ENCODE results near the gene GNG7.

GNG7 gene

DNA sequence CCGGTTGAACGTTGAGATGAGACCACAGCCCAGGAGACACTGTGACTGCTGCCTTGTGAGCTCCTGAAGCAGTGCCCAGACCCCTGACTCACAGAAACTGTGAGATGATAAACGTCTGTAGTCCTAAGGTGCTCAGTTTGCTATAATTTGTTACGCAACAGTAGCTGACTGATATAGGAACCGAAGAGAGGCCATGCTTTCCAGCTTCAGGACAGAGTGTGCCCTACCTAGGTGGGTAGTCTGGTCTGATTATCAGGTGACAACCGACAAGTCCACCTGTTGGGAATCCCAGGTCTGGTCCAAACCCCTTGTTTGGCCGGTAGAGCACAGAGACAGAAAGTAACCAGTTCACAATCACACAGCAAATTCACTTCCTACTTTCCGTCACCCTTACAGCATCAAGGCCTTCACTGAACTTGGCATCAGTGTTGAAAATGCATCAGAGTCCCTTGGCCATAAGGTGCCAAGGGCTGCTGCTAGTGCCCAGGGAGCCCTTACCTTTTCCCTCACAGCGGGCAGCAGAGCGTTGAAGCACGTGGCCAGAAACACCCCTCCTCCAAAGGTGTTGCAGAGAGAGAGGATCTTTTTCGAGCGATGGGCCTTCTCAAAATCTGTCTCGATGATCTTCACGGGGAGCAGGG, 34.2 kb upstream of the GNG7 start:
- no peak overlapping the region for H3K9ac ChIP-seq (ENCODE audit: low read length)
- H3K27me3 ChIP-seq (ENCODE audit: low read depth, low read length) = no peaks in the 10 kb centered on the region
- TF ChIP-seq CTCF (IDR thresholded peaks at IDR 0.05; ENCODE audit: low read depth, low read length) (no peak), EZH2phosphoT487 (IDR thresholded peaks at IDR 0.05; ENCODE audit: low read depth) (no peak)
- no peak overlapping the region for H3K4me3 ChIP-seq (ENCODE audit: low read length)
- H3K9me3 ChIP-seq (ENCODE audit: insufficient read depth, low read length) = peaks cover 5% of the 10 kb centered on the region
- no peaks in the 10 kb centered on the region; the same call in 1 of the 2 replicates for H4K20me1 ChIP-seq (ENCODE audit: insufficient read depth, low read length)
- no peak overlapping the region for H2AFZ ChIP-seq (ENCODE audit: low read depth, low read length)
- H3K79me2 ChIP-seq (ENCODE audit: low read length) = peaks cover 22% of the 10 kb centered on the region
- H3K36me3 ChIP-seq (replicated peaks; ENCODE audit: low read depth, low read length) = peaks cover 25% of the 10 kb centered on the region
- H3K27ac ChIP-seq (ENCODE audit: low read length) = no peak overlapping the region
- no peaks in the 10 kb centered on the region for H3K4me1 ChIP-seq (ENCODE audit: low read length)
- no peak overlapping the region for H3K4me2 ChIP-seq (ENCODE audit: low read length)

GRCh38 chr19:2735374-2735773, 32.9 kb upstream of the GNG7 start:
- H3K4me3 ChIP-seq (ENCODE audit: low read length) = no peak overlapping the region
- peaks cover 22% of the 10 kb centered on the region for H3K79me2 ChIP-seq (ENCODE audit: low read length)
- TF ChIP-seq EZH2phosphoT487 (IDR thresholded peaks at IDR 0.05; ENCODE audit: low read depth) (no peak), CTCF (IDR thresholded peaks at IDR 0.05; ENCODE audit: low read depth, low read length) (no peak)
- no peak overlapping the region for H2AFZ ChIP-seq (ENCODE audit: low read depth, low read length)
- no peak overlapping the region for H3K9ac ChIP-seq (ENCODE audit: low read length)
- H3K27ac ChIP-seq (ENCODE audit: low read length) = no peak overlapping the region
- H3K27me3 ChIP-seq (ENCODE audit: low read depth, low read length) = no peaks in the 10 kb centered on the region
- peaks cover 25% of the 10 kb centered on the region for H3K36me3 ChIP-seq (replicated peaks; ENCODE audit: low read depth, low read length)
- H4K20me1 ChIP-seq (ENCODE audit: insufficient read depth, low read length) = no peaks in the 10 kb centered on the region; the same call in 1 of the 2 replicates
- H3K4me1 ChIP-seq (ENCODE audit: low read length) = no peaks in the 10 kb centered on the region
- peaks cover 5% of the 10 kb centered on the region for H3K9me3 ChIP-seq (ENCODE audit: insufficient read depth, low read length)
- no peak overlapping the region for H3K4me2 ChIP-seq (ENCODE audit: low read length)

DNA sequence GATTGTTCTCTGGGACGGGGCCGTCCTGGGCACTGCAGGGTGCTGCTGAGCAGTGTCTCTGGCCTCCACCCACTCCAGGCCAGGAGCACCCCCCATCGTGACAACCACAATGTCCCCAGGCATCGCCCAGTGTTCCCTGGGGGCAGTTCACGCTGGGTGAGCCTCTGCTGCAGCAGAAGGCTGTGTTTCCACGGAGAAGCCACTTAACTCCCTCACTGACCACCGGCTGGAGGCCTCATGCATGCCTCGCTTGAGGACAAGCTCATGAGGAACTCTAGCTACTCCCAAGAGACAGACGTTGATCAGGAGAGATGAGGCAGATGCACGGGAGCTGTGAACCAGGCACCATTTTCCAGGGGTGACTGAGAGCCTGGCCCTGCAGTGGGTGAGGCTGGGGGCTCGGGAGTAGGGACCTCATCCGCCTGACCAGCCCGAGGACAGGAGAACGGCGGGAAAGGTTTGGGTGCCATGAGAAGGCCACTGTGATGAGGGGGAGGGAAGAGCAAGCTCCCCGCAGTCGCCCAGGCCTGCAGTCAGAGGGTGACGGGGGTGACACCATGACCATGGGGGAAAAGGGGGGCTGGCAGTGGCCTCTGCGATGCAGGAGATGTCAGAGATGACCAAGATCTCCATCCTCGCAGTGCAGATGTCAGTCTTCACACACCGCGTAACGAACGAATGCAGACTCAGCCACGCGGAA, 32.2 kb upstream of the GNG7 start:
- peaks cover 5% of the 10 kb centered on the region for H3K9me3 ChIP-seq (ENCODE audit: insufficient read depth, low read length)
- H2AFZ ChIP-seq (ENCODE audit: low read depth, low read length) = no peak overlapping the region
- H3K79me2 ChIP-seq (ENCODE audit: low read length) = peaks cover 22% of the 10 kb centered on the region
- peaks cover 25% of the 10 kb centered on the region for H3K36me3 ChIP-seq (replicated peaks; ENCODE audit: low read depth, low read length)
- no peaks in the 10 kb centered on the region; the same call in 1 of the 2 replicates for H4K20me1 ChIP-seq (ENCODE audit: insufficient read depth, low read length)
- no peak overlapping the region for H3K27ac ChIP-seq (ENCODE audit: low read length)
- H3K4me3 ChIP-seq (ENCODE audit: low read length) = no peak overlapping the region
- TF ChIP-seq EZH2phosphoT487 (IDR thresholded peaks at IDR 0.05; ENCODE audit: low read depth) (no peak), CTCF (IDR thresholded peaks at IDR 0.05; ENCODE audit: low read depth, low read length) (no peak)
- no peak overlapping the region for H3K9ac ChIP-seq (ENCODE audit: low read length)
- no peaks in the 10 kb centered on the region for H3K4me1 ChIP-seq (ENCODE audit: low read length)
- no peaks in the 10 kb centered on the region for H3K27me3 ChIP-seq (ENCODE audit: low read depth, low read length)
- no peak overlapping the region for H3K4me2 ChIP-seq (ENCODE audit: low read length)

GRCh38 chr19:2733930-2734588, 31.6 kb upstream of the GNG7 start:
- Histone ChIP-seq H3K27me3 (ENCODE audit: low read depth, low read length) (no peaks in the 10 kb centered on the region), H3K9ac (ENCODE audit: low read length) (no peak overlapping the region), H3K79me2 (ENCODE audit: low read length) (peaks cover 16% of the 10 kb centered on the region), H3K4me2 (ENCODE audit: low read length) (no peak overlapping the region), H3K27ac (ENCODE audit: low read length) (no peak overlapping the region), H3K4me1 (ENCODE audit: low read length) (no peaks in the 10 kb centered on the region), H4K20me1 (ENCODE audit: insufficient read depth, low read length) (no peaks in the 10 kb centered on the region; the same call in 1 of the 2 replicates), H2AFZ (ENCODE audit: low read depth, low read length) (no peak overlapping the region), H3K36me3 (replicated peaks; ENCODE audit: low read depth, low read length) (peaks cover 25% of the 10 kb centered on the region), H3K4me3 (ENCODE audit: low read length) (no peak overlapping the region), H3K9me3 (ENCODE audit: insufficient read depth, low read length) (peaks cover 5% of the 10 kb centered on the region)
- TF ChIP-seq CTCF (IDR thresholded peaks at IDR 0.05; ENCODE audit: low read depth, low read length) (no peak), EZH2phosphoT487 (IDR thresholded peaks at IDR 0.05; ENCODE audit: low read depth) (no peak)
